Measurements from ENCODE around the gene PNMA3.
"Not testable (repeated sequence)": the region's sequence is repeated elsewhere in the genome, so short reads cannot be mapped to it uniquely, and the experiment has no call there.

The PNMA3 gene

GRCh38 chrX:153061732-153062131 is 5.5 kb downstream of the PNMA3 start:
- H3K4me1 Mint-ChIP-seq = peaks cover 3% of the 10 kb centered on the region
- H3K27me3 Mint-ChIP-seq = peaks cover 5% of the 10 kb centered on the region
- ATAC-seq (ENCODE audit: low read depth) (no peak), DNase-seq (ENCODE audit: low spot score in 2 of 2) (no peak)
- H3K4me3 Mint-ChIP-seq = no peak overlapping the region
- H3K27ac Mint-ChIP-seq = no peak overlapping the region
- H3K36me3 Mint-ChIP-seq = peaks cover 3% of the 10 kb centered on the region
- H3K9me3 Mint-ChIP-seq = no peaks in the 10 kb centered on the region

GRCh38 chrX:153063315-153063714 is 7.0 kb downstream of the PNMA3 start:
- Mint-ChIP-seq H3K9me3 (no peaks in the 10 kb centered on the region), H3K4me3 (no peak overlapping the region), H3K4me1 (no peaks in the 10 kb centered on the region), H3K27me3 (no peaks in the 10 kb centered on the region), H3K36me3 (peaks cover 3% of the 10 kb centered on the region), H3K27ac (no peak overlapping the region)
- no peak for DNase-seq (ENCODE audit: low spot score in 2 of 2)
- ATAC-seq (ENCODE audit: low read depth) = no peak

- Mint-ChIP-seq H3K4me3 (no peak overlapping the region), H3K9me3 (no peaks in the 10 kb centered on the region), H3K36me3 (peaks cover 3% of the 10 kb centered on the region), H3K4me1 (no peaks in the 10 kb centered on the region), H3K27me3 (no peaks in the 10 kb centered on the region), H3K27ac (no peak overlapping the region)
- ATAC-seq (ENCODE audit: low read depth) = no peak
- DNase-seq (ENCODE audit: low spot score in 2 of 2) = no peak
Measured at GRCh38 chrX:153064061-153064460, 7.8 kb downstream of the PNMA3 start.

- no peaks in the 10 kb centered on the region for H3K27me3 Mint-ChIP-seq
Measured at GRCh38 chrX:153065389-153065788, 9.1 kb downstream of the PNMA3 start.

GRCh38 chrX:153066402-153066801 is 10.1 kb downstream of the PNMA3 start:
- H3K36me3 Mint-ChIP-seq; DNase-seq (ENCODE audit: low spot score in 2 of 2); ATAC-seq (ENCODE audit: low read depth); H3K4me3 Mint-ChIP-seq; H3K27me3 Mint-ChIP-seq; H3K27ac Mint-ChIP-seq; H3K4me1 Mint-ChIP-seq; H3K9me3 Mint-ChIP-seq: not testable (repeated sequence)

More at GRCh38 chrX:153065389-153065788, 9.1 kb downstream of the PNMA3 start:
- DNase-seq (ENCODE audit: low spot score in 2 of 2) (no peak), ATAC-seq (ENCODE audit: low read depth) (no peak)
- Mint-ChIP-seq H3K27ac (no peak overlapping the region), H3K4me1 (no peaks in the 10 kb centered on the region), H3K36me3 (no peaks in the 10 kb centered on the region), H3K9me3 (no peaks in the 10 kb centered on the region), H3K4me3 (no peak overlapping the region)

GRCh38 chrX:153071909-153072583 is 15.8 kb downstream of the PNMA3 start, which contains the start of gene PNMA6A:
PNMA6A (plus strand) TSS chrX:153072454; CDS start chrX:153073063, 609 bp downstream.
- not testable (repeated sequence) for H3K4me1 Mint-ChIP-seq; H3K27me3 Mint-ChIP-seq; DNase-seq (ENCODE audit: low spot score in 2 of 2); H3K9me3 Mint-ChIP-seq; H3K4me3 Mint-ChIP-seq; H3K36me3 Mint-ChIP-seq; H3K27ac Mint-ChIP-seq
- ATAC-seq (ENCODE audit: low read depth) = peak; percentile 81

GRCh38 chrX:153073331-153073730 is 17.1 kb downstream of the PNMA3 start:
- H3K27ac Mint-ChIP-seq; H3K4me3 Mint-ChIP-seq; H3K36me3 Mint-ChIP-seq; H3K27me3 Mint-ChIP-seq; DNase-seq (ENCODE audit: low spot score in 2 of 2); ATAC-seq (ENCODE audit: low read depth); H3K9me3 Mint-ChIP-seq; H3K4me1 Mint-ChIP-seq: not testable (repeated sequence)

GRCh38 chrX:153074262-153074899 is 18.1 kb downstream of the PNMA3 start:
- no peaks in the 10 kb centered on the region for H3K9me3 Mint-ChIP-seq
- H3K36me3 Mint-ChIP-seq = no peaks in the 10 kb centered on the region
- no peaks in the 10 kb centered on the region for H3K4me1 Mint-ChIP-seq
- DNase-seq (ENCODE audit: low spot score in 2 of 2) (no peak), ATAC-seq (ENCODE audit: low read depth) (no peak)
- H3K4me3 Mint-ChIP-seq = no peak overlapping the region
- H3K27me3 Mint-ChIP-seq = peaks cover 1% of the 10 kb centered on the region
- no peak overlapping the region for H3K27ac Mint-ChIP-seq

GRCh38 chrX:153074935-153075334 is 18.7 kb downstream of the PNMA3 start:
- Mint-ChIP-seq H3K36me3 (no peaks in the 10 kb centered on the region), H3K27ac (no peak overlapping the region), H3K4me3 (no peak overlapping the region), H3K27me3 (peaks cover 1% of the 10 kb centered on the region), H3K4me1 (no peaks in the 10 kb centered on the region), H3K9me3 (no peaks in the 10 kb centered on the region)
- ATAC-seq (ENCODE audit: low read depth) (no peak), DNase-seq (ENCODE audit: low spot score in 2 of 2) (no peak)

GRCh38 chrX:153075366-153075765 is 19.1 kb downstream of the PNMA3 start:
- Mint-ChIP-seq H3K4me1 (no peaks in the 10 kb centered on the region), H3K36me3 (no peaks in the 10 kb centered on the region), H3K27ac (no peak overlapping the region), H3K27me3 (peaks cover 1% of the 10 kb centered on the region), H3K9me3 (no peaks in the 10 kb centered on the region), H3K4me3 (no peak overlapping the region)
- DNase-seq (ENCODE audit: low spot score in 2 of 2) = no peak
- ATAC-seq (ENCODE audit: low read depth) = no peak

- not testable (repeated sequence) for DNase-seq (ENCODE audit: low spot score in 2 of 2); H3K27me3 Mint-ChIP-seq; H3K36me3 Mint-ChIP-seq; H3K4me3 Mint-ChIP-seq; H3K9me3 Mint-ChIP-seq; H3K4me1 Mint-ChIP-seq; H3K27ac Mint-ChIP-seq
- ATAC-seq (ENCODE audit: low read depth) = peak; percentile 84
Measured at GRCh38 chrX:153077437-153078135, 21.3 kb downstream of the PNMA3 start.

- H3K27ac Mint-ChIP-seq; H3K27me3 Mint-ChIP-seq; H3K9me3 Mint-ChIP-seq; H3K36me3 Mint-ChIP-seq; ATAC-seq (ENCODE audit: low read depth); DNase-seq (ENCODE audit: low spot score in 2 of 2); H3K4me1 Mint-ChIP-seq; H3K4me3 Mint-ChIP-seq: not testable (repeated sequence)
Measured at GRCh38 chrX:153083238-153083923, 27.1 kb downstream of the PNMA3 start.

- peaks cover 17% of the 10 kb centered on the region for H3K9me3 Mint-ChIP-seq
- H3K27me3 Mint-ChIP-seq = peaks cover 5% of the 10 kb centered on the region
- no peak overlapping the region for H3K27ac Mint-ChIP-seq
- H3K36me3 Mint-ChIP-seq = peaks cover 10% of the 10 kb centered on the region
- H3K4me3 Mint-ChIP-seq = no peak overlapping the region
- no peak for DNase-seq (ENCODE audit: low spot score in 2 of 2)
- peaks cover 6% of the 10 kb centered on the region for H3K4me1 Mint-ChIP-seq
- ATAC-seq (ENCODE audit: low read depth) = no peak
Measured at GRCh38 chrX:153102418-153102817, 46.1 kb downstream of the PNMA3 start.

- peaks cover 10% of the 10 kb centered on the region for H3K36me3 Mint-ChIP-seq
- not testable (repeated sequence) for H3K4me1 Mint-ChIP-seq; ATAC-seq (ENCODE audit: low read depth); DNase-seq (ENCODE audit: low spot score in 2 of 2); H3K4me3 Mint-ChIP-seq; H3K27me3 Mint-ChIP-seq; H3K27ac Mint-ChIP-seq
- H3K9me3 Mint-ChIP-seq = peaks cover 17% of the 10 kb centered on the region
Measured at GRCh38 chrX:153104959-153105358, 48.7 kb downstream of the PNMA3 start.
